ENCODE measurements around the gene GRPEL1.

GRCh38 chr4:7089213-7089986 is 21.5 kb upstream of the GRPEL1 start:
- TF ChIP-seq SRF (IDR thresholded peaks at IDR 0.05; ENCODE audit: low read depth in 2 of 2, low read length in 2 of 2) (no peak), POLR2AphosphoS5 (IDR thresholded peaks at IDR 0.05; ENCODE audit: low read length) (no peak), POLR2A (IDR thresholded peaks at IDR 0.05; ENCODE audit: low read depth, low read length) (no peak), BCL11A (IDR thresholded peaks at IDR 0.05; ENCODE audit: low read depth, low read length) (no peak), EP300 (IDR thresholded peaks at IDR 0.05; ENCODE audit: borderline replicate concordance in 1 of 2, control insufficient read depth in 1 of 2, low read depth in 2 of 2, low read length in 2 of 2) (no peak), USF2 (IDR thresholded peaks at IDR 0.05; ENCODE audit: borderline replicate concordance, low read depth, low read length) (no peak), CTCF (IDR thresholded peaks at IDR 0.05 in 2 of 3, conservative IDR thresholded peaks at IDR 0.05 in 1 of 3; ENCODE audit: control insufficient read depth in 2 of 3, extremely low read depth in 1 of 3, insufficient read depth in 1 of 3, low read depth in 3 of 3, low read length in 3 of 3) (no peak), ZBTB4 (CRISPR knock-in tag; IDR thresholded peaks at IDR 0.05) (no peak), HDAC2 (IDR thresholded peaks at IDR 0.05) (no peak)
